Sigmoid colon (tissue), 4 donors: Measurements from ENCODE around the gene CYBC1.

Source experiments
- CTCF ChIP-seq, 4 experiments: fragments of 450-650 bp in 3 of 4; fragments of 200-600 bp in 1 of 4; IDR thresholded peaks; one replicate each; pipeline ENCODE4 v1.5.1; 2016 to 2019; ENCODE audit warnings: antibody characterized with exemption in 4 of 4, mild to moderate bottlenecking in 3 of 4, moderate library complexity in 2 of 4
- EP300 ChIP-seq, 4 donors: sonication (generic); formaldehyde crosslinking; IDR thresholded peaks; one replicate each; pipeline ENCODE4 v1.6.1; 2017; ENCODE audit warnings: antibody characterized with exemption in 4 of 4
- POLR2A ChIP-seq, 2 donors: fragments of 450-650 bp; IDR thresholded peaks; one replicate each; pipeline ENCODE4 v1.6.1; 2016; ENCODE audit warnings: antibody characterized with exemption in 2 of 2, mild to moderate bottlenecking in 2 of 2, moderate library complexity in 2 of 2

- TF ChIP-seq CTCF (IDR thresholded peaks at IDR 0.05) (no peak), POLR2A (IDR thresholded peaks at IDR 0.05) (no peak), EP300 (IDR thresholded peaks at IDR 0.05) (no peak)
These were observed 38.6 kb upstream of the CYBC1 start for GRCh38 chr17:82489117-82489516.
